SK-N-SH (cell line): ENCODE measurements around the gene PANK3. TPM values are rescaled to one million over a fixed set of nuclear protein-coding genes. Genes with fewer than 3 reads are reported as not detected.

ENCODE experiments used
- CTCF ChIA-PET: fragments of 300-600, 350-600 bp; formaldehyde crosslinking; extraction: SDS; loops from one replicate; lab custom pipeline; 2021; lab: Yijun Ruan, JAX
- POLR2A ChIA-PET: fragments of 350-600 bp; sonication (Branson Sonifier 250); formaldehyde crosslinking; extraction: SDS; loops from one replicate; lab custom pipeline; 2020; ENCODE audit warnings: antibody characterized with exemption, inconsistent platforms; lab: Yijun Ruan, JAX
- DNase-seq: peaks from one replicate; pipeline ENCODE4 v3.0.0; 2012
- H2AFZ ChIP-seq: fragments of 200-600 bp; sonication (generic); 2 replicates; pipeline ENCODE4 v1.8.1; 2016; ENCODE audit warnings: antibody characterized with exemption, mild to moderate bottlenecking, low read depth
- H3F3A ChIP-seq: fragments of 200-600 bp; sonication (generic); replicated peaks from 2 replicates; pipeline ENCODE3; 2016; ENCODE audit warnings: antibody characterized with exemption, mild to moderate bottlenecking; ENCODE audit not compliant: insufficient read depth
- H3K27ac ChIP-seq, 2 experiments: fragments of 200-500 bp in 1 of 2; fragments of 200-600 bp in 1 of 2; sonication (Bioruptor generic) in 1 of 2; sonication (generic), shearing (Covaris generic) in 1 of 2; 2 replicates each; pipeline versions ENCODE4 v1.5.1 to v1.6.1; 2014 to 2016; ENCODE audit warnings: low read depth in 2 of 2, inconsistent platforms in 1 of 2, low read length in 1 of 2, mild to moderate bottlenecking in 1 of 2, mixed read lengths in 1 of 2
- H3K27me3 ChIP-seq: fragments of 200-600 bp; sonication (generic), shearing (Covaris generic); 2 replicates; pipeline ENCODE4 v1.6.1; 2016; ENCODE audit warnings: mixed run types; ENCODE audit not compliant: insufficient read depth
- H3K36me3 ChIP-seq, 2 experiments: fragments of 200-500 bp in 1 of 2; fragments of 200-600 bp in 1 of 2; sonication (Bioruptor generic) in 1 of 2; sonication (generic) in 1 of 2; replicated peaks in 1 of 2; 2 replicates each; pipeline versions ENCODE3 to v1.5.1; 2014 to 2016; ENCODE audit warnings: low read length in 1 of 2, mild to moderate bottlenecking in 1 of 2; ENCODE audit not compliant: insufficient read depth in 2 of 2, control insufficient read depth in 1 of 2
- H3K4me1 ChIP-seq, 2 experiments: fragments of 200-500 bp in 1 of 2; fragments of 200-600 bp in 1 of 2; sonication (Bioruptor generic) in 1 of 2; sonication (generic), shearing (Covaris generic) in 1 of 2; 2 replicates each; pipeline versions ENCODE4 v1.5.1 to v1.6.1; 2014 to 2016; ENCODE audit warnings: low read depth in 1 of 2, low read length in 1 of 2, mixed run types in 1 of 2; ENCODE audit not compliant: insufficient read depth in 2 of 2, control insufficient read depth in 1 of 2
- H3K4me2 ChIP-seq: fragments of 200-600 bp; sonication (generic), shearing (Covaris generic); 2 replicates; pipeline ENCODE4 v1.6.1; 2017; ENCODE audit warnings: mixed run types
- H3K4me3 ChIP-seq, 2 experiments: fragments of 200-500 bp in 1 of 2; fragments of 200-600 bp in 1 of 2; sonication (Bioruptor generic) in 1 of 2; sonication (generic), shearing (Covaris generic) in 1 of 2; 2 replicates each; pipeline versions ENCODE4 v1.5.1 to v1.8.1; 2014 to 2016; ENCODE audit warnings: low read depth in 2 of 2, inconsistent platforms in 1 of 2, low read length in 1 of 2, mild to moderate bottlenecking in 1 of 2, mixed read lengths in 1 of 2, moderate library complexity in 1 of 2
- H3K79me2 ChIP-seq: fragments of 200-600 bp; sonication (generic); 2 replicates; pipeline ENCODE4 v1.8.1; 2017; ENCODE audit warnings: mild to moderate bottlenecking; ENCODE audit not compliant: insufficient read depth
- H3K9ac ChIP-seq: fragments of 200-600 bp; sonication (generic); 2 replicates; pipeline ENCODE4 v1.6.1; 2017; ENCODE audit warnings: mixed run types
- H3K9me2 ChIP-seq: fragments of 200-600 bp; sonication (generic); 2 replicates; pipeline ENCODE4 v1.6.1; 2017; ENCODE audit warnings: mixed run types
- H3K9me3 ChIP-seq: fragments of 200-600 bp; sonication (generic); 2 replicates; pipeline ENCODE4 v1.6.1; 2017; ENCODE audit warnings: mixed run types, mild to moderate bottlenecking, moderate library complexity
- H4K20me1 ChIP-seq: fragments of 200-600 bp; sonication (generic); 2 replicates; pipeline ENCODE4 v1.6.1; 2017; ENCODE audit warnings: mild to moderate bottlenecking, mixed run types; ENCODE audit not compliant: insufficient read depth
- CTCF ChIP-seq: fragments of 200-600 bp; sonication (generic); IDR thresholded peaks from 2 replicates; pipeline ENCODE4 v1.6.1; 2017; ENCODE audit warnings: antibody characterized with exemption, mild to moderate bottlenecking, moderate library complexity
- ELF1 ChIP-seq: IDR thresholded peaks from 2 replicates; pipeline ENCODE4 v1.4.0; 2012
- EP300 ChIP-seq, 2 experiments: IDR thresholded peaks; 2 replicates each; pipeline versions ENCODE4 v1.4.0 to v1.6.1; 2012; ENCODE audit warnings: borderline replicate concordance in 1 of 2, low read depth in 1 of 2, low read length in 1 of 2
- MAX ChIP-seq: IDR thresholded peaks from 2 replicates; pipeline ENCODE4 v1.4.0; 2012; ENCODE audit warnings: low read depth
- NFIC ChIP-seq: IDR thresholded peaks from 2 replicates; pipeline ENCODE4 v1.4.0; 2012; ENCODE audit warnings: borderline replicate concordance
- PBX3 ChIP-seq: IDR thresholded peaks from 2 replicates; pipeline ENCODE4; 2012
- POLR2AphosphoS5 ChIP-seq: IDR thresholded peaks from 2 replicates; pipeline ENCODE4 v1.6.1; 2012; ENCODE audit warnings: low read depth, low read length
- RCOR1 ChIP-seq: fragments of 150-350 bp; IDR thresholded peaks from 2 replicates; pipeline ENCODE4 v1.6.1; 2017; ENCODE audit warnings: antibody characterized with exemption, low read length
- REST ChIP-seq: IDR thresholded peaks from 2 replicates; pipeline ENCODE4 v1.6.1; 2012; ENCODE audit warnings: mild to moderate bottlenecking, low read depth, low read length, moderate library complexity
- RFX5 ChIP-seq: IDR thresholded peaks from 2 replicates; pipeline ENCODE4 v1.6.1; 2012; ENCODE audit warnings: mild to moderate bottlenecking, improper control_type of control experiment, low read length
- TAF1 ChIP-seq: IDR thresholded peaks from 2 replicates; pipeline ENCODE4 v1.6.1; 2012; ENCODE audit warnings: low read depth, mild to moderate bottlenecking, low read length, moderate library complexity, borderline replicate concordance
- TCF12 ChIP-seq: IDR thresholded peaks from 2 replicates; pipeline ENCODE4 v1.4.0; 2012
- TEAD4 ChIP-seq: IDR thresholded peaks from 2 replicates; pipeline ENCODE4 v1.4.0; 2012; ENCODE audit warnings: mild to moderate bottlenecking, borderline replicate concordance; ENCODE audit not compliant: insufficient read depth
- USF2 ChIP-seq: fragments of 150-350 bp; IDR thresholded peaks from 2 replicates; pipeline ENCODE4 v1.6.1; 2017; ENCODE audit warnings: antibody characterized with exemption, low read length, low read depth, borderline replicate concordance
- WGBS: methylation state at CpG from one replicate; pipeline ENCODE4 v1.1.6; 2017; ENCODE audit warnings: low lambda C conversion rate; 5-methylcytosine and 5-hydroxymethylcytosine counted together
- polyA plus RNA-seq, 3 experiments: library from polyadenylated mRNA; depleted of rRNA; stranded (reverse); fragments of >200 nt; gene quantifications; 2 replicates each; pipeline ENCODE4 v1.2.3, GENCODE V29; 2012

PANK3 gene
- polyA plus RNA-seq, 1 of the 3 experiments (the other 2 are of a cell fraction): 6.1 TPM

- Histone ChIP-seq H3K4me3 (no peak overlapping the region), H2AFZ (no peak overlapping the region), H3K9me2 (no peaks in the 10 kb centered on the region), H3F3A (no peaks in the 10 kb centered on the region), H3K9ac (no peak overlapping the region), H3K4me2 (no peak overlapping the region), H3K27ac (no peak overlapping the region), H3K9me3 (no peaks in the 10 kb centered on the region), H3K27me3 (no peaks in the 10 kb centered on the region), H4K20me1 (no peaks in the 10 kb centered on the region), H3K36me3 (no peaks in the 10 kb centered on the region), H3K4me1 (no peaks in the 10 kb centered on the region; a peak in 1 of 4 replicates), H3K79me2 (no peaks in the 10 kb centered on the region)
- ChIA-PET CTCF (no interaction called here), POLR2A (no interaction called here)
- no peak for DNase-seq
- 66% methylated on average over 3 of the region's 3 CpGs for WGBS
- TF ChIP-seq USF2 (no peak), NFIC (no peak), CTCF (no peak), ELF1 (no peak), MAX (no peak), POLR2AphosphoS5 (no peak), TAF1 (no peak), RCOR1 (no peak), TCF12 (no peak), EP300 (IDR thresholded peaks at IDR 0.05; ENCODE audit: borderline replicate concordance in 1 of 2, low read depth in 1 of 2, low read length in 1 of 2) (no peak), REST (no peak), PBX3 (no peak), RFX5 (no peak), TEAD4 (no peak)
Measured at GRCh38 chr5:168624850-168625364, 45.7 kb upstream of the PANK3 start.
